B cell (primary cell): ENCODE data around the gene DONSON. TPM values are rescaled to one million over a fixed set of nuclear protein-coding genes. Genes with fewer than 3 reads are reported as not detected.

Experiments
- ATAC-seq: fragments of 200-7000 bp; cut with Tn5 transposase; one replicate; pipeline ENCODE4 v1.10.0; 2021; ENCODE audit warnings: low read depth, mild to moderate bottlenecking, moderate number of reproducible peaks, moderate library complexity
- CTCF ChIA-PET: fragments of 350-600 bp; sonication (Branson Sonifier 250); formaldehyde crosslinking; loops from one replicate; lab custom pipeline; 2021; ENCODE audit warnings: antibody characterized with exemption, inconsistent platforms; lab: Charles Lee
- POLR2A ChIA-PET: fragments of 350-600 bp; sonication (Branson Sonifier 250); formaldehyde crosslinking; loops from one replicate; lab custom pipeline; 2021; ENCODE audit warnings: antibody characterized with exemption; lab: Charles Lee
- DNase-seq: peaks from one replicate; pipeline ENCODE4 v3.0.0; 2013
- H2AFZ ChIP-seq: 2 replicates; pipeline ENCODE4 v1.6.1; 2012; ENCODE audit warnings: mild to moderate bottlenecking, low read depth, low read length; ENCODE audit not compliant: insufficient read depth, poor library complexity, severe bottlenecking
- H3K27ac ChIP-seq, 2 donors: 1 replicate in 1 of 2; 2 replicates in 1 of 2; pipeline ENCODE4 v1.5.1; 2012 to 2013; ENCODE audit warnings: low read length in 2 of 2, mild to moderate bottlenecking in 2 of 2, moderate library complexity in 1 of 2
- H3K27me3 ChIP-seq, 4 experiments: fragments of 200-600 bp in 1 of 4; sonication (generic) in 1 of 4; replicated peaks in 1 of 4; 1 replicate in 2 of 4; 2 replicates in 2 of 4; pipeline versions ENCODE4 v1.6.1 to v1.7.0; 2013 to 2016; ENCODE audit warnings: low read length in 3 of 4, mild to moderate bottlenecking in 2 of 4, mixed read lengths in 1 of 4, moderate library complexity in 1 of 4; ENCODE audit not compliant: insufficient read depth in 4 of 4, control insufficient read depth in 3 of 4; ENCODE audit errors: control extremely low read depth in 1 of 4
- H3K36me3 ChIP-seq, 2 experiments: replicated peaks in 1 of 2; 1 replicate in 1 of 2; 2 replicates in 1 of 2; pipeline versions ENCODE4 v1.6.1 to v1.7.1; 2013; ENCODE audit warnings: low read length in 1 of 2; ENCODE audit not compliant: insufficient read depth in 2 of 2, control insufficient read depth in 1 of 2; ENCODE audit errors: control extremely low read depth in 1 of 2, extremely low read depth in 1 of 2
- H3K4me1 ChIP-seq, 2 donors: fragments of 200-600 bp in 1 of 2; sonication (generic) in 1 of 2; 1 replicate in 1 of 2; 2 replicates in 1 of 2; pipeline versions ENCODE4 v1.5.1 to v1.6.1; 2013 to 2017; ENCODE audit warnings: low read length in 2 of 2; ENCODE audit not compliant: control insufficient read depth in 2 of 2, insufficient read depth in 2 of 2
- H3K4me2 ChIP-seq: replicated peaks from 2 replicates; pipeline ENCODE3; 2012; ENCODE audit warnings: mild to moderate bottlenecking, low read depth, low read length; ENCODE audit not compliant: poor library complexity, severe bottlenecking
- H3K4me3 ChIP-seq, 5 experiments: fragments of 200-600 bp in 1 of 5; sonication (generic) in 1 of 5; 1 replicate in 3 of 5; 2 replicates in 2 of 5; pipeline versions ENCODE4 v1.5.1 to v1.7.0; 2011 to 2016; ENCODE audit warnings: low read length in 4 of 5, mild to moderate bottlenecking in 4 of 5, low read depth in 2 of 5, control low read depth in 1 of 5, moderate library complexity in 1 of 5; ENCODE audit not compliant: insufficient read depth in 1 of 5; ENCODE audit errors: control extremely low read depth in 1 of 5, extremely low read depth in 1 of 5
- H3K79me2 ChIP-seq: fragments of 200-600 bp; sonication (generic); one replicate; pipeline ENCODE4 v1.6.0; 2016; ENCODE audit warnings: low read length; ENCODE audit not compliant: control insufficient read depth, insufficient read depth
- H3K9ac ChIP-seq: fragments of 200-600 bp; sonication (generic); 2 replicates; pipeline ENCODE4 v1.6.1; 2017; ENCODE audit warnings: mild to moderate bottlenecking, low read length, moderate library complexity
- H3K9me3 ChIP-seq, 3 donors: one replicate each; pipeline versions ENCODE4 v1.6.1 to v1.7.1; 2013; ENCODE audit warnings: low read length in 2 of 3; ENCODE audit not compliant: control insufficient read depth in 2 of 3, insufficient read depth in 1 of 3; ENCODE audit errors: control extremely low read depth in 1 of 3
- H4K20me1 ChIP-seq: 2 replicates; pipeline ENCODE4 v1.6.0; 2012; ENCODE audit warnings: mild to moderate bottlenecking, low read length; ENCODE audit not compliant: insufficient read depth, control insufficient read depth, poor library complexity, severe bottlenecking
- H3K27ac Mint-ChIP-seq: one replicate; pipeline ENCODE4 v1.8.0; 2021; ENCODE audit warnings: mixed read lengths
- H3K27me3 Mint-ChIP-seq: one replicate; pipeline ENCODE4 v1.8.0; 2021; ENCODE audit warnings: mixed read lengths
- H3K4me1 Mint-ChIP-seq: one replicate; pipeline ENCODE4 v1.8.0; 2021; ENCODE audit warnings: mixed read lengths
- H3K4me3 Mint-ChIP-seq: one replicate; pipeline ENCODE4 v1.8.0; 2021; ENCODE audit warnings: mixed read lengths
- H3K9me3 Mint-ChIP-seq: one replicate; pipeline ENCODE4 v1.8.0; 2022; ENCODE audit warnings: mixed read lengths; ENCODE audit not compliant: insufficient read depth
- CTCF ChIP-seq: fragments of 200-600 bp; IDR thresholded peaks from one replicate; pipeline ENCODE4 v1.8.0; 2022; ENCODE audit warnings: antibody characterized with exemption, mild to moderate bottlenecking
- EZH2 ChIP-seq: IDR thresholded peaks from 2 replicates; pipeline ENCODE4 v1.6.1; 2012; ENCODE audit warnings: borderline replicate concordance, low read depth, mild to moderate bottlenecking, moderate library complexity, low read length; ENCODE audit not compliant: insufficient read depth, poor library complexity, severe bottlenecking
- WGBS: methylation state at CpG from one replicate; pipeline ENCODE4 v1.1.5; 2013; ENCODE audit warnings: missing lambda C conversion rate; ENCODE audit not compliant: insufficient coverage; 5-methylcytosine and 5-hydroxymethylcytosine counted together
- intact Hi-C: fragments of 100-400 bp; cut with micrococcal nuclease; formaldehyde crosslinking; loops from one replicate; pipeline ENCODE4 v1.10.0; 2022
- polyA plus RNA-seq: library from polyadenylated mRNA; depleted of rRNA; stranded (reverse); fragments of >200 nt; gene quantifications from 2 replicates; pipeline ENCODE4 v1.2.3, GENCODE V29; 2012
- total RNA-seq, 2 donors: library from RNA; stranded (reverse); fragments of 120-200 nt in 1 of 2; gene quantifications; 1 replicate in 1 of 2; 2 replicates in 1 of 2; pipeline versions ENCODE4 v1.2.3 to v1.2.4, GENCODE V29; 2013 to 2022

Gene DONSON
- total and polyA plus RNA-seq, 2 donors (not counting 1 experiment from before 2014, with no cell fraction given) = 6.2 to 6.3 TPM

GRCh38 chr21:33557447-33557846 lies 31.0 kb downstream of the DONSON start:
- Histone ChIP-seq H3K4me1 (peaks cover 0 to 6% of the 10 kb centered on the region in 2 donors), H3K9ac (no peak overlapping the region), H3K27ac (no peak overlapping the region), H3K36me3 (peaks cover 45 to 94% of the 10 kb centered on the region in 2 experiments), H3K27me3 (no peaks in the 10 kb centered on the region), H3K4me2 (no peak overlapping the region), H2AFZ (no peak overlapping the region), H3K9me3 (no peaks in the 10 kb centered on the region), H4K20me1 (peaks cover 84% of the 10 kb centered on the region), H3K4me3 (no peak overlapping the region), H3K79me2 (peaks cover 89% of the 10 kb centered on the region)
- ChIA-PET CTCF (interaction anchor here (1.1 to 1.3 kb wide), 3 partner anchors 14 to 112 kb away, joined by 3 to 4 read pairs (median 3); no protein-coding TSS in a partner anchor), POLR2A (no interaction called here)
- Mint-ChIP-seq H3K4me1 (peaks cover 30% of the 10 kb centered on the region), H3K27ac (no peak overlapping the region), H3K27me3 (no peaks in the 10 kb centered on the region), H3K4me3 (no peak overlapping the region), H3K9me3 (peaks cover 2% of the 10 kb centered on the region)
- intact Hi-C loops = no loop called here
- DNase-seq (no peak), ATAC-seq (no peak)
- TF ChIP-seq CTCF (no peak), EZH2 (no peak)
- 98% methylated on average over 10 of the region's 19 CpGs for WGBS

- CTCF ChIA-PET = interaction anchor here (1.6 kb wide), 1 partner anchor 358 kb away, joined by 3 read pairs; no protein-coding TSS in a partner anchor
- Histone ChIP-seq H3K79me2 (peaks cover 100% of the 10 kb centered on the region), H3K9ac (no peak overlapping the region), H4K20me1 (peaks cover 96% of the 10 kb centered on the region), H3K36me3 (peaks cover 44 to 95% of the 10 kb centered on the region in 2 experiments), H3K4me3 (no peak overlapping the region), H2AFZ (no peak overlapping the region), H3K27me3 (no peaks in the 10 kb centered on the region), H3K4me2 (no peak overlapping the region), H3K4me1 (peaks cover 0 to 6% of the 10 kb centered on the region in 2 donors), H3K9me3 (no peaks in the 10 kb centered on the region), H3K27ac (no peak overlapping the region)
- Mint-ChIP-seq H3K27me3 (no peaks in the 10 kb centered on the region), H3K4me1 (peaks cover 25% of the 10 kb centered on the region), H3K4me3 (no peak overlapping the region), H3K9me3 (peaks cover 4% of the 10 kb centered on the region), H3K27ac (no peak overlapping the region)
- WGBS = over 99% methylated on average over 30 of the region's 32 CpGs
- ATAC-seq (no peak), DNase-seq (no peak)
- intact Hi-C loops = no loop called here
- no peak for TF ChIP-seq CTCF
- no peak for TF ChIP-seq EZH2
- POLR2A ChIA-PET = no interaction called here
Observed at GRCh38 chr21:33554982-33555344, 33.5 kb downstream of the DONSON start.
